HG03460 (cell line): ENCODE data around the gene PRKCSH.
"Not testable (repeated sequence)": the region's sequence is repeated elsewhere in the genome, so short reads cannot be mapped to it uniquely, and the experiment has no call there.

ENCODE experiments used
- ATAC-seq: cut with Tn5 transposase; IDR thresholded peaks from one replicate; pipeline ENCODE4 v1.9.1; 2021; ENCODE audit not compliant: unreplicated experiment

PRKCSH gene

DNA sequence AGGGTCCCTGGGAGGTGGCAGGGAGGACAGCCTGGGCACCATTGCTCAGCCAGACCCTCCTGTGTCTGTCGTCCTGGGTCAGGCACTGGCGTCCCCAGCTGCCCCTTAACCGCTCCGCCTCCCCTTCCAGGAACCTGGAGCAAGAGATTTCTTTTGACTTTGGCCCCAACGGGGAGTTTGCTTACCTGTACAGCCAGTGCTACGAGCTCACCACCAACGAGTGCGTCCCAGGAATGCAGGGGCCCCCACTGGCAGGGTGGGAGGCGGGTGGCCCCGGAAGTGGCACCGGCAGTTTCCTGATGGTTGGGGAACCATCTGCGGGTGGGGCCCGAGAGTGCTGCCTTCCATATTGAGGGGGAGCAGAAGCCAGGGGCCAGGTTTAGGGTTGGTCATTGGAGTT lies 13.0 kb downstream of the PRKCSH start:
- no peak for ATAC-seq

DNA sequence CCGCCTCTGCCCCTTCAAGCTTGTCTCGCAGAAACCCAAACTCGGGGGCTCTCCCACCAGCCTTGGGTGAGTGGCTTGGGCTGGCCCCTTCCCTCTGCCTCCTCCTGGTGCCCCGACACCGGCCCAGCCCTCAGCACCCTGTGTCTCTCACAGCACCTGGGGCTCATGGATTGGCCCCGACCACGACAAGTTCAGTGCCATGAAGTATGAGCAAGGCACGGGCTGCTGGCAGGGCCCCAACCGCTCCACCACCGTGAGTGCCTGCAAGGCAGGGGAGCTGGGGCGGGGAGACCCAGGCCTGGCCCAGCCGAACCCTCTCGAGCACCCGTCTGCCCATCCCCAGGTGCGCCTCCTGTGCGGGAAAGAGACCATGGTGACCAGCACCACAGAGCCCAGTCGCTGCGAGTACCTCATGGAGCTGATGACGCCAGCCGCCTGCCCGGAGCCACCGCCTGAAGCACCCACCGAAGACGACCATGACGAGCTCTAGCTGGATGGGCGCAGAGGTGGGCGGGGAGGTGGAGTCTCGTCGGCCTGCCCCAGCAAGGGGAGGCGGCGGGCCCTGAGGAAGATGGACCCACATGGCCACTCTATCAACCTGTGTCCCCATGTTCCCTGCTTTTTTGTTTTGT lies 13.6 kb downstream of the PRKCSH start:
- ATAC-seq, result no peak

DNA sequence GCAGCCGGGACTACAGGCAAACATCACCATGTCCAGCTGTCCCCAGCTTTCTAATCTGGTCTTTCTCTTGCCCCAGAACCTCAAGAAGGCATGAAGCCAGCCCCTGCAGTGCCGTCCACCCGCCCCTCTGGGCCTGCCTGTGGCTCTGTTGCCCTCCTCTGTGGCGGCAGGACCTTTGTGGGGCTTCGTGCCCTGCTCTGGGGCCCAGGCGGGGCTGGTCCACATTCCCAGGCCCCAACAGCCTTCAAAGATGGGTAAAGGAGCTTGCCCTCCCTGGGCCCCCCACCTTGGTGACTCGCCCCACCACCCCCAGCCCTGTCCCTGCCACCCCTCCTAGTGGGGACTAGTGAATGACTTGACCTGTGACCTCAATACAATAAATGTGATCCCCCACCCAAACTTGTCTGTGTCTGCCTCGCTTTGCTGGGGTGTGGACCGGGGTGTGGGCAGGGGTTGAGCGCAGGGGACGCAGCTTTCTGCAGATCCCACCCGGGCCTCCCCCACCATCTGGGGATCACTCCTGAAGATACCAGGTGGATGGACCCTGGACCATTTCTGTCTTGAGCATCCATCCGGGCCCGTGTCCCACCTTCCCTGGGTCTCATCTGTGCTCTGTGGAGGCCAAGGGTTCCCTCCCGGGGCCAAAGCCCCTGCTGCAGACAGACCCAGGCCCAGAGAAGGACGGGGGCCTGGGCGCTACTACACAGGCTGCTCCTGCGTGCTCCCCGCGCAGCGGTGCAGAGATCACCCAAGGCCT lies 15.3 kb downstream of the PRKCSH start:
- no peak for ATAC-seq

DNA sequence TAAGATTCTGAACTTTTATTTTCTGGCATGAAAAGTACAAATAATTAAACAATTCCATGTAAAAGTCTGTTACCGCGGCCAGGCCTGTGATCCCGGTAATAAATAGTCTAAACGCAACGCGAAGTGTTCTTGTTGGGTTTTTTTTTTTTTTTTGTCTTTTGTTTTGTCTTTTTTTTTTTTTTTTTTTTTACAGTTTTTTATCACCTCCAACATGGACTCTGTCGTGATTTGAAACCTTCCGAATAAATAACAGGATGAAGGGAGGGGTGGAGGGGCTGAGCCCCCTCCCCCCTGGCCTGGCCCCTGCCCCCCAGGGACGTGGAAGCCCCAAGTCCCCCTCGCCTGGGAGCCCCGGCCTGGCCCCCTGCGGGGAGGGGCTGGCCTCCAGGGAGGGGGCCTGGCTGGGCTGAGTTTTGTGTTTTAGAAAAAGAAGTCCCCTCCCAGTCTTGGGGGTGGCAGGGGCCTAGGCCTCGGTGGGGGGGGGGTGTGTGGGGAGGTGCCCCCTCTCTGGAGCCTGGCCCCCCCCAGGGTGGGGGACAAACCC lies 16.0 kb downstream of the PRKCSH start:
- ATAC-seq, result no peak

DNA sequence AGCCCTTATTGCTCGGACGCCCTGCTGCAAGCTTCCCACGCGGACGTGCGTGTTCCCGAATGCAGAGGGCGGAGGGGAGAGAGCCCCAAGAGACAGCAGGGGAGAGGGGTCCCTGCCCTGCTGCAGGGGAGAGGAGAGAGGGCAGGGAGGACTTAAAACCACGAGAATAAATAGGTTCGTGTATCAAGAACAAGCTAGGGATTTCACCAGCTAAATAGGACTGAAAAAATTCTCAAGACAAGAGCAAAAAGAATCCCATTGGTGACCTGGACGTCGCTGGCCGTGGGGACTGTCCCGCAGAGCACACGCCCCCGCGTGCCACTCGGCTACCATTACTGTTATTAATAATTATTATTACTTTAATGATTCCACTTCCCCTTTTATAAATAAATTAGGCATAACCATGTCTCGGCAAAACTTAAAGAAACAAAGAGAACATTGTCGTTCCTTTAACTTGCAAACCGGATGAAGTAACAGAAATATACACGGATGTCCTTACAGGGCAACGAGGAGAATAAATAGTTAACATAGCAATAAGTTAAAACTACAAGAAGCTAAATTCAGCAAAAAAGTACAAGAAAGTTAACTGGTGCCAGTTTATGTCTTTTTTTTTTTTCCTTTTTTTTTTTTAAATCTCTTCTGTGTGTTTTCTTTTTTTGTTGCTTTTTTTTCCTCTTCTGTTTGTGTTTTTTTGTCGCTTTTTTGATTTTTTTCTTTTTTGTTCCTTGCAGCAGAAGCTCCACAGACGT lies 16.6 kb downstream of the PRKCSH start:
- no peak for ATAC-seq

DNA sequence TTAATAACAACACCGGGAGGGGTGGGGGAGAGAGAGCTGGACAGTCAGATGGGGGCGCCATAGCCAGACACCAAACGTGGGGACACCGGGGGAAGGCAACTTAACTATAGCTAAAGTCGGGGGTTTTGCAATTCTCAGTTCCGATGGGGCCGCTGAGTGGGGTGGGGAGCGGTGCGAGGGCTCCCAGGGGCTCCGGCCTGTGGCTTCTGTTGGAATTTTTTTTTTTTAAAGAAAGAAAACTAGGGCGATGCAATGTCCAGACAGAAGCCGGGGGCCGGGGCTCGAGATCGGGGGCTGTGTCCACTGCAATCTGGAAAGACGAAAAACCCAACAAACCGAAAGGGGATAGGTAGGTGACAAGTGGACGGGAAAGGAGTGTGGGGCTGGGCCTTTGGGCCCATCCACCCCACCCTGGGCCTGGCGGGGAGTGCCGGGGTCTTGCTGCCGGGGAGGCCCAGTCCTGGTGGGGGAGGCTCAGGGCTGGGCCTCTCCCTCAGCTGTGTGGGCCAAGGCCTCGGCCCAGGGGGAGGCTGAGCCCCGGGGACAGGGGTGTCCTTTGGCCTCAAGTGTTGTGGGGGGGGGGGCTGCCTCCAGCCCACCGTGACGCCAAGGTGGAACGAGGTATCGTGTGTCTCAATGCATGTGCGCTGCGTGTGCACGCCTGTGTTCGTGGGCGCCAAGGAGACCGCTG lies 17.3 kb downstream of the PRKCSH start:
- ATAC-seq, result no peak

DNA sequence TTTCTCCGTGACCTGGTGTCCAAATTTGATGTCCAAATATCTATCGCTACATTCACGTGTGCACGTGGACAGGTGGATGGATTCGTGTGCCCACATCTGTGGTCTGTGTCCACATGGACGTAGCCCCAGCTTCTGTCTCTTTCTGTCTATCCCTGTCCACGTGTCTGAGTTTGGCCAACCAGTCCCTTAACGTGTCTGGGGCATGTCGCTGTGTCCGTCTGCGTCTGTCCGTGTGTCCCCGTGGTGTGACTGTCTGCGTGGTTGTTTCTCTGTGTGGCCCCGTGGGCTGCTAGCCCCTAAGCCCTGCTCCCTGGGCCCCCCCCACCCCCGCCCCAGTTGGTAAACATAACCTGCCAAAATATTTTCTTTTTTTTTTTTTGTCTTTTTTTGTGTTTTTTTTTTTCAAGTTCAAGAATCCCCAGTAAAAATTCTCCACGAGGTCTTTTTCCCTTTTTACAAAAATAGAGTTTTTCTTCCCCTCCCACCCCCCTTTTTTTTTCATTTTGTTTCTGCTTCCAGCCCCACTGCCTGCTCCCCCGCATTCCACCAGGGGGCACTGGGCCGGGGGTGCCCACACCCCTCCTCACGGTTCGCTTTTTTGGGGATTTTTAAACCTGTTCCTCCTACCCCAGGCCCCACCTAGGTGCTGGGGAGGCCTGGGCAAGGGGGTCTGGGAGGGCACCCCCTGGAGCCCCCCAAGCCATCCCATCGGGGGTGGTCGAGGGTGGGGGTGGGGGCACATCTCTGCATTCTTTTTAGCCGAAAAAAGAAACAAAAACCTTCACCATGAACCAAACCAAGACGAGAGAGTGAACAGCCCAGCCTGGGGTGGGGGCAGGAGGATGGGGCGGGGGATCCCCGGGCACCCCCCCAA lies 18.3 kb downstream of the PRKCSH start:
- ATAC-seq, result no peak

DNA sequence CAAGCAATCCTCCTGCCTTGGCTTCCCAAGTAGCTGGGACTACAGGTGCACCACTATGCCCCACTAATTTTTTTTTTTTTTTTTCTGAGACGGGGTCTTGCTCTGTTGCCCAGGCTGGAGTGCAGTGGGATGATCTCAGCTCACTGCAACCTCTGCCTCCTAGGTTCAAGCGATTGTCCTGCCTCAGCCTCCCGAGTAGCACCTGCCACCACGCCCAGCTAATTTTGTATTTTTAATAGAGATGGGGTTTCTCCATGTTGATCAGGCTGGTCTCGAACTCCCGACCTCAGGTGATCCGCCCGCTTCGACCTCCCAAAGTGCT lies 19.8 kb downstream of the PRKCSH start:
- ATAC-seq, result not testable (repeated sequence)

DNA sequence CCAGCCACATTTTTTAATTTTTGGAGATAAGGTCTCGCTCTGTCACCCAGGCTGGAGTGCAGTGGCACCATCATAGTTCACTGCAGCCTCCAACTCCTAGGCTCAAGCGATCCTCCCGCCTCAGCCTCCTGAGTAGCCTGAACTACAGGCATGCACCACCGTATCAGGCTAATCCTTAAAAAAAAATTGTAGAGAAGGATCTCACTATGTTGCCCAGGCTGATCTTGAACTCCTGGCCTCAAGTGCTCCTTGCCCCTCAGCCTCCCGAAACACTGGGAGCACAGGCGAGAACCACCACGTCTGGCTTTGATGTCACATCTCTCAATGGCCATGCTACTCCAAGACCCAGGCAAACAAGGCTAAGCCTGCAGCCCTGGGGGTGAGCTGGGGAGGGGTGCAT lies 21.2 kb downstream of the PRKCSH start:
- ATAC-seq, result no peak

DNA sequence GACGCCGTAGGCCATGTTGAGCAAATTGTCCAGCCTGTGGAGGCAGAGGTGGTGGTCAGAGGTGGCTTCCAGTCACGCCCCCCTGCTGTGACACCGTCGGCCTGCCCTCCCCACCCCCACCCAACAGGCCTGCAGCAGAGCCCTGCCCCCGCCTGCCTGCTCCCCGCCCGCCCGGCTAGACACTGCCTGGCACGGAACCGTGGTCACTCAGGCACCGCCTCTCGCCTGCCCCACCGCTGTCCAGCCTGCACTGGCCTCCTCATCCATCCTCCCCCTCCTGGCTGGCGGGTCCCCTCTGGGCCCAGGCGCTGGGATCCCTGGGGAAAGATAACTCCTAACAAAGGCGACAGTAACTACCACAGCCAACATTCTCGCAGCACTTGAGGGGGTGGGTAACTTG lies 21.7 kb downstream of the PRKCSH start:
- ATAC-seq, result no peak

DNA sequence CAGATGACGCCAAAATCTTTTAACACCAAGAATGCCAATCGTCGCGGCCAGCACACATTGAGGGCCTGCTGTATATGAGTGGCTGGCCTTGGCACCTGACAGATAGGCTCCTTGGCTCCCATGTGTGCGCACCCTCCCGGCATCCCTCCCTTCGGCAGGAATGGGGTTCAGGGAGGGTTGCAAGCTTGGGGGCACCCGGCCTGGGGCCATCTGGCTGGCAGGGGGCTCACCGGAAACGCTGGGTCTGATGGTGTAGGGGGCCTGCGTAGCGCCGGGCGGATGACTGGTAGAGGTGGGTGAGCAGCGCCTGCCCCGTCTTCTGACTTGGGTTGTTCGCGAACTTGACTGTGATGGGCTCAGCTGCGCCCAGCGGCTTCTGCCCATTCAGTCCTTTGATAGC lies 22.4 kb downstream of the PRKCSH start:
- ATAC-seq, result no peak

DNA sequence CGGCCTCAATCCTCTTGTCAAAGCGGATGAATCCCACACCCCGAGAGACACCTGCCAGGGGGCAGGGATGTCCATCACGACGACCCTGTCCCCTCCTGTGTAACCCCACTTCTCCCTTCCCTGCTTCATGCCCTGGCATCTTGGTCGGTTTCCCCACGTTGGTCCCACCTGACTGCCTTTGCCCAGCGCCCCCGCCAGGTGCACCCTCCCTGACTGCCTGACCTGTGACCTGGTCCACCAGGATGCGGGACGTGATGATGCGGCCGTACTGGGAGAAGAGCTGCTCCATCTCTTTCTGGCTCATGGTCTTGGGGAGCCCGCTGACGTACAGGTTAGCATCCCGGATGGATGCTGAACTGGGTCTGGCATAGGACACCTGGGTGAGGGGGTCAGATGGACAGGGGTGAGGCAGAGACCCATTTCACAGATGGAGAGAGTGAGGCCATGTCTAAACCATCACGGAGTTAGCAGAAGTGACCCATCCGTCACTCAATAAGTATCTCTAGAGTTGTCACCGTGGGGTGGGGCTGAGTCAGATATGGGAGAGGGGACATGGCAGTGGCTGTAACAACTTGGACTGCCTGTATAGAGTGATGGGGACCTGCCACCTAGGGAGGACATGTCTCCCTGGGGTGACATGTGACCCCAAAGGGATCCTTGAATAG lies 22.9 kb downstream of the PRKCSH start:
- no peak for ATAC-seq

DNA sequence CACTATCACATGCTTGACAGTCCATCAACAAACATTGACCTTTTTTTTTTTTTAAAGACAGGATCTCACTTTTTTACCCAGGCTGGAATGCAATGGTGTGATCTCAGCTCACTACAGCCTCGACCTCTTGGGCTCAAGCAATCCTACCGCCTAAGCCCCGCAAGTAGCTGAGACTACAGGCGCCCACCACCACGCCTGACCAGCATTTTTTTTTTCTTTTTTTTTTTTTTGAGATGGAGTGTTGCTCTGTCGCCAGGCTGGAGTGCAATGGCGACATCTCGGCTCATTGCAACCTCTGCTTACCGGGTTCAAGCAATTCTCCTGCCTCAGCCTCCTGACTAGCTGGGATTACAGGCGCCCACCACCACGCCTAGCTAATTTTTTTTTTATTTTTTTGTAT lies 23.5 kb downstream of the PRKCSH start:
- not testable (repeated sequence) for ATAC-seq

DNA sequence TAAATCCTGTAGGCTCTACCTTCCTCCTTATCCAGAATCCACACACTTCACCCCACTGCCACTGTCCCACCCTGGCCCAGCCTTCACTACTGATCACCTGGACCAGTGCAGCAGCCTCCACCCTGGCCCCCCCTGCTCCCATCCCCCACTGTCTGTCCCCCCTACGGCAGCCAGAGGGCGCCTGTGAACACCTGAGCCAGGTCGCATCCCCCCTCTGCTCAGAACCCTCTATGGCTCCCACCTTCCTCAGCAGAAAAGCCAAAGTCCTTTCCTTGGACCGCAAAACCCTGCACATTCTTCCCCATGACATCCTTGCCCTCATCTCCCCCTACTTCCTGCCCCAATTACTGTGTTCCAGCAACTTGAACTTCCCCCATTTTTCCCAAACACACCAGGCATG lies 24.8 kb downstream of the PRKCSH start:
- ATAC-seq, result no peak

DNA sequence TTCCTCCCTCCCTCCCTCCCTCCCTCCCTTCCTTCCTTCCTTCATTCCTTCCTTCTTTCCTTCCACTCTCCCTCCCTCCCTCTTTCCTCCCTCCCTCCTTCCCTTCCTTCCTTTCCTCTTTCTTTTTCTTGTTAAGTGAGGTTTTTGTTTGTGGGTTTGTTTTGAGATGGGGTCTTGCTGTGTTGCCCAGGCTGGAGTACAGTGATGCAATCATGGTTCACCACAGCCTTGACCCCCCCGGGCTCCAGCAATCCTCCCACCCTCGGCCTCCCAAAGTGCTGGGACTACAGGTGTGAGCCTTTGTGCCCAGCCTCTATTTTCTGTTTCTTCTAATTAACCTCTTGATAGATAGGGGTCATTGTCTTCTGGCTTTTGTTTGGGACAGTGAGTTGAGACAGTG lies 26.0 kb downstream of the PRKCSH start:
- ATAC-seq, result no peak

DNA sequence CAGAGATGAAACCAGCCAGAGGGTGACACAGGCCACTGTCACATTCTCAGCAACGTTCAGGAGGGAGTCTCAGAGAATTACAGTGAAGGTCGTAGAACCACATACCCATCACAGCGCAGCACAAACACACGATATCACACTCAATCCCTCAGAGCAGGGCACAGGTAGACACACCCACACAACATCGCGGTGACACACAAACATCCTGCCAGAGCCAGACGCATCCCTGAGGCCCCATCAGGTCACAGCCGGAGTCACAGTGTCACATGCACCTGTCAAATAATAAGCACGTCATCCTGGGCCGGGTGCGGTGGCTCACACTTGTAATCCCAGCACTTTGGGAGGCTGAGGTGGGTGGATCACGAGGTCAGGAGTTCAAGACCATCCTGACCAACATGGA lies 28.0 kb downstream of the PRKCSH start:
- ATAC-seq, result no peak

DNA sequence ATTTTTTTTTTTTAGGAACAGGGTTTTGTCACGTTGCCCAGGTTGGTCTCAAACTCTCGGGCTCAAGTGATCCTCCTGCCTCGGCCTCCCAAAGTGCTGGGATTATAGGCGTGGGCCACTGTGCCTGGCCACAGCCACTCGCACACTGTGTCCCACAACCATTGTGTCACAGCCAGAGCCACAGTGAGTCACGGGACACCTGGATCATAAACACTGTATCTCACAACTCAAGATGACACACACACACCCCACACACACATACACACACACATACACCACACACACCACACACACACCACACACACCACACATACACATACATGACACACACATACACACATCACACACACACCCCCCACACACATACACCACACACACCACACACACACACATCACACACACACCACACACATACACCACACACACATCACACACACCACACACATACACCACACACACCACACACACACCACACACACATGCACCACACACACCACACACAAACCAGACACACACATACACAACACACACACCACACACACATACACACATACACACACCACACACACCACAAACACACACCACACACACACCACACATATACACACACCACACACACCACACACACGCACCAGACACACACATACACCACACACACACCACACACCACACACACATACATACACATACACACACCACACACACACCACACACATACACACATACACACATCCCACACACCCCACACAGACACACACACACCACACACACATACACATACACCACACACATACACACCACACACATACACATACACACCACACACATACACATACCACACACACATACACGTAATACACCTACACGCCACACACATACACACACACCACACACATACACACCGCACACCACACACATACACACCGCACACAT lies 29.2 kb downstream of the PRKCSH start:
- no peak for ATAC-seq

DNA sequence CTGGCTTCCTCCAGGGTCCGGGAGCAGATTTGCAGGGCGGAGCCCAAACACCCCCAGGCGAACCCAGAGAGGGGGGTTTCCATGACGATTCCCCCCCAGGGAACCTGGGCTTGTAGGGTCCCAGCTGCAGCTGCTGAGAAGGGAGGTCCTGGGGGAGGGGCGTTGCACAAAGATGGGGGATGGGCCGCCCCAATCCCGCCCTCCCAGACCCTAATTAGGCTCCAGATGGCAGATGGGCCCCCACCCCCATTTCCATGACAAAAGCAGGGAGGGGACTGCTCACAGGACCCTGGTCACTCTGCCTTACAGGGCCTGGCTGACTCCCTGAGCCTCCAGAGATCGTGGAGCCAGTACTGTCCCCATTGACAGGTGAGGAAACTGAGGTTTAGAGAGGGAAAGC lies 30.2 kb downstream of the PRKCSH start:
- ATAC-seq, result no peak
